Measurements from ENCODE around the gene CAAP1.
A peak's percentile ranks its signal among the peaks of the same experiment; 100 is the strongest.
"Not testable (repeated sequence)": the region's sequence is repeated elsewhere in the genome, so short reads cannot be mapped to it uniquely, and the experiment has no call there.

CAAP1 gene

GRCh38 chr9:26892251-26893029 lies at the start of gene CAAP1:
Gene CAAP1, minus strand, starts transcription at chr9:26892802. Its CDS starts 87 bp downstream, at chr9:26892715.
- peak; percentile 86 for DNase-seq

- no peak for DNase-seq
These were observed 48.2 kb upstream of the CAAP1 start for GRCh38 chr9:26940779-26941178.

GRCh38 chr9:26939955-26940711 lies 47.5 kb upstream of the CAAP1 start:
- no peak for DNase-seq

GRCh38 chr9:26937816-26938371 lies 45.3 kb upstream of the CAAP1 start:
- no peak for DNase-seq

GRCh38 chr9:26935847-26936246 lies 43.2 kb upstream of the CAAP1 start:
- no peak for DNase-seq

- DNase-seq = no peak
These were observed 36.4 kb upstream of the CAAP1 start for GRCh38 chr9:26928902-26929495.

GRCh38 chr9:26925609-26926008 lies 33.0 kb upstream of the CAAP1 start:
- DNase-seq = no peak

GRCh38 chr9:26919698-26920097 lies 27.1 kb upstream of the CAAP1 start:
- DNase-seq = no peak

- no peak for DNase-seq
These were observed 20.6 kb upstream of the CAAP1 start for GRCh38 chr9:26913138-26913668.

- no peak for DNase-seq
These were observed 12.1 kb upstream of the CAAP1 start for GRCh38 chr9:26904671-26905070.

- no peak for DNase-seq
These were observed 11.5 kb upstream of the CAAP1 start for GRCh38 chr9:26904070-26904469.

GRCh38 chr9:26893030-26893676 lies 551 bp upstream of the CAAP1 start:
- DNase-seq = no peak

- DNase-seq = peak; percentile 63
These were observed 876 bp downstream of the CAAP1 start for GRCh38 chr9:26891726-26892125.

GRCh38 chr9:26888271-26888670 lies 4.3 kb downstream of the CAAP1 start:
- DNase-seq = no peak

GRCh38 chr9:26882154-26882553 lies 10.4 kb downstream of the CAAP1 start:
- DNase-seq = no peak

GRCh38 chr9:26880262-26880661 lies 12.3 kb downstream of the CAAP1 start:
- DNase-seq = no peak

- not testable (repeated sequence) for DNase-seq
These were observed 17.4 kb downstream of the CAAP1 start for GRCh38 chr9:26875155-26875554.

GRCh38 chr9:26870292-26870691 lies 22.3 kb downstream of the CAAP1 start:
- no peak for DNase-seq

GRCh38 chr9:26863074-26863473 lies 29.5 kb downstream of the CAAP1 start:
- no peak for DNase-seq

GRCh38 chr9:26856413-26857032 lies 36.1 kb downstream of the CAAP1 start:
- DNase-seq = peak; percentile 12

GRCh38 chr9:26850995-26851394 lies 41.6 kb downstream of the CAAP1 start:
- DNase-seq = no peak

- DNase-seq = no peak
These were observed 58.8 kb downstream of the CAAP1 start for GRCh38 chr9:26833792-26834191.

All from DMS79 treated with DMSO at 0.1 percent for 48 hours (cell line).